GM10248 (cell line): Measurements from ENCODE around the gene STK16.

Experiments used
- CTCF ChIA-PET: fragments of 300-600 bp; sonication (Branson Sonifier 250); formaldehyde crosslinking; extraction: SDS; loops from one replicate; lab custom pipeline; 2021; ENCODE audit warnings: antibody characterized with exemption; lab: Yijun Ruan, JAX
- POLR2A ChIA-PET: fragments of 350-650 bp; sonication (Branson Sonifier 250); formaldehyde crosslinking; extraction: SDS; loops from one replicate; lab custom pipeline; 2020; ENCODE audit warnings: antibody characterized with exemption; lab: Yijun Ruan, JAX
- DNase-seq: peaks from one replicate; pipeline ENCODE4 v3.0.0; 2012; ENCODE audit errors: extremely low spot score
- CTCF ChIP-seq: IDR thresholded peaks from 2 replicates; pipeline ENCODE4 v1.5.1; 2012; ENCODE audit warnings: mild to moderate bottlenecking, low read depth; ENCODE audit errors: extremely low read depth, missing control alignments, control extremely low read depth

The STK16 gene

GRCh38 chr2:219213486-219214071 is 31.7 kb upstream of the STK16 start:
- POLR2A ChIA-PET, result interaction anchor here (0.5 kb wide), 1 partner anchor 39 kb away, joined by 4 read pairs; the partner anchor contains the start of gene TUBA4B
- no peak for DNase-seq
- no peak for TF ChIP-seq CTCF
- CTCF ChIA-PET, result interaction anchor here (1.2 to 3.6 kb wide), 6 partner anchors 10 to 316 kb away, joined by 3 to 15 read pairs (median 6); no protein-coding TSS in a partner anchor

GRCh38 chr2:219214141-219214540 is 31.1 kb upstream of the STK16 start:
- ChIA-PET CTCF (interaction anchor here (0.8 to 2.4 kb wide), 4 partner anchors 11 to 81 kb away, joined by 3 to 6 read pairs (median 6); no protein-coding TSS in a partner anchor), POLR2A (no interaction called here)
- TF ChIP-seq CTCF, result no peak
- DNase-seq, result no peak

GRCh38 chr2:219214786-219215185 is 30.5 kb upstream of the STK16 start:
- TF ChIP-seq CTCF, result no peak
- ChIA-PET CTCF (interaction anchor here (0.8 to 2.4 kb wide), 4 partner anchors 12 to 81 kb away, joined by 3 to 6 read pairs (median 6); no protein-coding TSS in a partner anchor), POLR2A (interaction anchor here (0.6 kb wide), 1 partner anchor 18 kb away, joined by 3 read pairs; no protein-coding TSS in a partner anchor)
- DNase-seq, result no peak

GRCh38 chr2:219215871-219216534 is 29.3 kb upstream of the STK16 start:
- POLR2A ChIA-PET, result interaction anchor here (0.6 to 0.7 kb wide), 2 partner anchors 9 to 63 kb away, joined by 3 to 12 read pairs; no protein-coding TSS in a partner anchor
- CTCF ChIA-PET, result interaction anchor here (0.7 to 2.1 kb wide), 5 partner anchors 11 to 79 kb away, joined by 3 to 9 read pairs (median 5); partner anchors contain the start of gene ANKZF1
- no peak for TF ChIP-seq CTCF
- DNase-seq, result no peak

- ChIA-PET CTCF (interaction anchor here (1.2 to 2.1 kb wide), 4 partner anchors 14 to 78 kb away, joined by 3 to 9 read pairs (median 5); partner anchors contain the start of gene ANKZF1), POLR2A (interaction anchor here (0.6 to 1.2 kb wide), 4 partner anchors 7 to 381 kb away, joined by 3 to 12 read pairs (median 4); no protein-coding TSS in a partner anchor)
- DNase-seq, result no peak
- TF ChIP-seq CTCF, result no peak
Measured at GRCh38 chr2:219216535-219216915, 28.8 kb upstream of the STK16 start.

GRCh38 chr2:219218217-219218731 is 27.0 kb upstream of the STK16 start:
- DNase-seq, result peak; percentile 51
- TF ChIP-seq CTCF, result no peak
- ChIA-PET POLR2A (interaction anchor here (0.8 to 1.0 kb wide), 2 partner anchors 34 to 36 kb away, joined by 3 read pairs; no protein-coding TSS in a partner anchor), CTCF (interaction anchor here (0.8 to 1.8 kb wide), 3 partner anchors 59 to 77 kb away, joined by 4 to 6 read pairs (median 6); partner anchors contain the start of gene DNAJB2)
